ENCODE data around the gene CCDC51.

Gene CCDC51

DNA sequence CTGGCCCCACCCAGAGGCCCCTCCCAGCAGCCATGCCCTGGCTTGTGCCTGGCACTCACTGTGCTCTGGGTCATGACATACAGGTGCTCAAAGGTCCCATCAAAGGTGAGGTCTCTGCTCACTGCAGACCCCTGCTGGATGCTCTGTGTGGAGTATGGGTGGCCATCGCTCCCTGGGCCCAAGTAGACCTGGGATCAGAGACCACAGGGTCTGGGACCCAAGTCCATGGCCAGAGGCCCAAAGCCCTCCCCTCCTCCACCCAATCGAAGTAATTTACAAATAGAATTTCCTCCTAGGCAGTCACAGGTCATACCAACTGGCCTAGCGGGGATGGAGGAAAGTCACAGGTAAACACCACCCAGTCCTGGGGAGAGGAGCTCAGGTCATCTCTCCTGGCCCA lies 17.6 kb downstream of the CCDC51 start:
- DNase-seq (ENCODE audit: low read depth in 1 of 2, low spot score in 1 of 2), result no peak

GRCh38 chr3:48420561-48420960 lies 19.4 kb downstream of the CCDC51 start:
- no peak for DNase-seq (ENCODE audit: low read depth in 1 of 2, low spot score in 1 of 2)

DNA sequence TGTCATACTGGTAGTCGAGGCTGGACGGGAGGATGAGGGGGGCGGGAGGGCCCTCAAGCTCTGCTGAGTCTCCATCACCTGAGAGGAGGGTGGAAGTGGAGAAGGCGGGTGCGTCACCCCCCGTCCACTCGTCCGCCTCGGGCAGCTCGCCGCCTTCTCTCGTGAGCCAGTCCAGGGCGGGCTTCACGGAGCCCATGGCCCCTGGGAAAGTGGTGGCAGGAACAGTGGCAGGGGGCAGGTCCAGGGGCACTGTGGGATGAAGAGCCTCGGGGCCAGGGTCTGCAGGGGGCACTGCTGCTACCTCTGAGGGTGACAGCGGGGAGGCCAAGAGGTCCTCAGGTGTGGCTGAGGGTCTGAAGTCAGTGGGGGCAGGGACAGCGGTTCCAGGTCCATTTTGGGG lies 20.3 kb downstream of the CCDC51 start:
- no peak for DNase-seq (ENCODE audit: low read depth in 1 of 2, low spot score in 1 of 2)

DNA sequence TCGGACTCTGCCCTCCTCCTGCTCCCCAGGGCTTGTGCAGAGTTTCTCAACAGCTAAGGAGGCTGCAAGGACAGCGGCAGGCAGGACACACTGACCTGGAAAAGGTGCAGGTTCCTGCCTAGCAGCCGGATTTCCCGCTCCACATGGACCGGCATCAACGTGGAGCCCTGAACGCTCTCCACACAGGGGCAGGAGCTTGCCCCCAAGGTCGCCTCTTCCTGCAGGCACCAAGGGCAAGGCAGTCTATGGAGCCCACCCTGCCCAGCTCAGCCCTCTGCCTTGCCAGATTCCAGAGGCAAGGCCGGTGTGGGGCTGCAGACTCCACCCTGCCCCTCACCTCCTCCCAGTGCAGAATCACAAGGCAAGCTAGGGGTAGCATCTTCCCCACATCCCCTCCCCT lies 20.8 kb downstream of the CCDC51 start:
- DNase-seq (ENCODE audit: low read depth in 1 of 2, low spot score in 1 of 2), result no peak

DNA sequence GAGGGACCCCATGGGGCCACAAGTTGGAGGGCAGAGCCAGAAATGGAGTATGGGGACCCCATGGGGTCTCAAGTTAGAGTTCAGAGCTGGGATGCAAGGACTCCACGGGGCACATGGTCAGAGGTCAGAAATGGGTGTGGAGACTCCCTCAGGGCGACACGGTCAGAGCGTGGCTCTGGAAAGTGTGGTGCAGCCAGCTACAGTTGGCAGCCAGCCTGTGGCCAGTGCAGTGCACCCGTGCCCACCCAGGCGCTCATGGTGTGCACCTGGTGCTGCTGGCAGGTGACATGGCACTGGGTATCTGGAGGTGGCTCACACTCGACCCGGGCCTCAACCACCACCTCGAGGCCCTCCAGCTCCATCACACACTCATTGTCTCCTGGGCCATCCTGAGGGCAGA lies 21.3 kb downstream of the CCDC51 start:
- DNase-seq (ENCODE audit: low read depth in 1 of 2, low spot score in 1 of 2), result no peak

DNA sequence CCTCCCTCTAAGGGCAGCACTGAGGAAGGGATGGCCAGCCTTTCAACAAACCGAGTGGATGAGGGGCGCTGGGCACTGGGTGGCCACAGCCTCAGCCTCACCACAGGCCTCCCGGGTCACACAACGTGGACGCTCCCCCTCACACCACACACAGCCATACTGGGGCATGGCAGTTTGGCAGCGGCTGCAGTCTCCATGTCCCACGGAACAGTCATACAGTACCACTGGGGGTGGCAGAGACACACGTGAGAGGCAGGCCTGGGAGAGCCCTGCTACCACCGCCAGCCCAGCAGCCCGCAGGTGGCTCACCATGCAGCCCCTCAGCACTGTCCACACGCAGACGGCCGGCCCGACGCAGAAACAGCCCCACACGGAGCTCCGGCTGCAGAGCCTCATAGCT lies 21.8 kb downstream of the CCDC51 start:
- DNase-seq (ENCODE audit: low read depth in 1 of 2, low spot score in 1 of 2), result no peak

DNA sequence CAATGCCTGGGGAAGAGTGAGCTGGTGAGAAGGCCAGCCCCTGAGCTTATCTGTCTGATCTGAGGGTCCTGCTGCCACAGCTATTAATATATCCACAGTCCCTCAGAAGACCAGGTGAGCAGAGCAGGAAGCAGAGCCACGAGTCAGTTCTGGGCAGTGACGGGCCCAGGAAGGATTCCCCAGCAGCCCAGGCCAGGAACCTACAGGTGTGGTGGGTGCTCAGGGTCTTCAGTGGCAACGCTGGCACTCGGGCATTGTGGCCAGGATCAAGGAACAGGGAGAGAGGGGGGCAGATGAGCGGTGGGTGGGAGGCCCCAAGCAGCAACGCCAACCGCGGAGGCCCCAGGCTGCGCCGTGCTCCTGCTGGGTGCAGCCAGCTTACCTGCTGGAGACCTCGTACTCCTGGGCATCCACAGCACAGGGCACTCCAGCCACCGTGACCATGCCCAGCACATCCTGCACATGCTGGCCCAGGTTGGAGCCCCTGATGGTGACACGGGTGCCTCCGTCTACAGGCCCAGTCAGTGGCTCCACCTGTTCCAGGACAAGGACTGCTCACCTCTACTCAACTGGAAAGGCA lies 22.3 kb downstream of the CCDC51 start:
- no peak for DNase-seq (ENCODE audit: low read depth in 1 of 2, low spot score in 1 of 2)

DNA sequence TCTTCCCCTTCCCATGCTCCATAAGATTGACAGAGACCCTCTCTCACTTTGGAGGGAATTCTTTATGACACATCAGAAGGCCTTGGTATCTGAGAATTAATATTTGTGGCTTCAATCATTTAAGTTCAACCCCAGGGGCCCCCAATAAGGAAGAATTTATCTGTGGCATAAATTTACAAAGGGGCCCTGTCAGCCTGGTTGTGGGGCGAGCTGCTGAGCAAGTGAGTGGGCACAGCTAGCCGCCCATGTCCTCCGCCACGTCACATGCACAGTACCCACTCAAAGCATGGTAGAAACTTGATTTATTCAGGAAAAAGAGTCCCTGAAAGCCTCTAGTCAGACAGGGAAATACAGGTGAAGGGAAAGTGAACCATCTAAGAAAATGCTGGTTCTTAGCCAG lies 23.4 kb downstream of the CCDC51 start:
- DNase-seq (ENCODE audit: low read depth in 1 of 2, low spot score in 1 of 2), result no peak

GRCh38 chr3:48416091-48416505 lies 23.8 kb downstream of the CCDC51 start:
- no peak for DNase-seq (ENCODE audit: low read depth in 1 of 2, low spot score in 1 of 2)

- no peak for DNase-seq (ENCODE audit: low read depth in 1 of 2, low spot score in 1 of 2)
Observed at GRCh38 chr3:48415251-48415953, 24.5 kb downstream of the CCDC51 start.

GRCh38 chr3:48414376-48415250 lies 25.3 kb downstream of the CCDC51 start:
- DNase-seq (ENCODE audit: low read depth in 1 of 2, low spot score in 1 of 2), result no peak

GRCh38 chr3:48413611-48414010 lies 26.3 kb downstream of the CCDC51 start:
- DNase-seq (ENCODE audit: low read depth in 1 of 2, low spot score in 1 of 2), result no peak

DNA sequence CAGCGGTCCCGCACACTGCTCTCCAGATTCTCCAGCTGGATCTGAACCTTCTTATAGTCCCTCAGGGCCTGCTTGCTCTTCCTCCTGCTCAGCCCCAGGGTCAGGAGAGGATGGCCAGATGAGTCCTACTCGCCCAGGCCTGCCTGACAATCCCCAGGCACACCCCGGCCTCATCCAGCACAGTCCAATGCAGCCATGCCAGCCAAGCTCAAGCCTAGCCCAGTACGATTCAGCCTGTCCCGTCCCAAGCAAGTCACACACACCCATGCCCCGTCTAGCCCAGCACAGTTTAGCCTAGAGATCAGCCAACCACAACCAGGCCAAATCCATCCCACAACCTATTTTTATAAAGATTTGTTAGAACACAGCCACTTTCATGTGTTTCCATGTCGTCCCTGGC lies 26.8 kb downstream of the CCDC51 start:
- no peak for DNase-seq (ENCODE audit: low read depth in 1 of 2, low spot score in 1 of 2)

DNA sequence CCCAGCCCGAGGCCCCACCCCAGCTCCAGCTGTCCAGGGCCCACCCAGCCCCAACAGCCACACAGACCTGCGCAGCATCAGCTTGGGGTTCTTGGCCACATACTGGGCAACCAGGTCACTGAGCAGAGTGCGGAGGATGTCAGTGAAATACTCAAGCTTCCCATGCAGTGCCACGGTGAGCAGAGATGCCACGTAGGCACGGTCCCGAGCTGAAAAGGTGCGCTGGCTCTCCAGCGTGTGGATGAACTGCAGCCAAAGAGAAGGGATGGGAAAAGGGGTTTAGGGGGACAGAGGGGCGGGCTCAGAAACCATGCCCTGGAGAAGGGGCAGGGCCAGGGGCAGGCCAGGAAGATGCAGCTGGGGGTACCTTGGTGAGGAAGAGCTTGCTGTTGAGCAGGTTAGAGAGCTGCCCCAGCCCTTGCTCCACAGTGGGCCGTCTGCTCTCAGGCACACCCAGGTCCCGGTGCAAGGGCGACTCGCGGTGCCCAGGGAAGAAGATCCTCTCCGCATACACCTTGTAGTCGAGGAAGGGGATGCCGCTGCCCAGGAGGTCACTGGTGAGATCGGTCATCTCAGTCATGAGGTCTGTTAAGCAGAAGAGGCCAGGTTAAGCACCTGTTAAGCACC lies 27.4 kb downstream of the CCDC51 start:
- no peak for DNase-seq (ENCODE audit: low read depth in 1 of 2, low spot score in 1 of 2)

- DNase-seq (ENCODE audit: low read depth in 1 of 2, low spot score in 1 of 2), result no peak
Observed at GRCh38 chr3:48411606-48412374, 28.1 kb downstream of the CCDC51 start.

DNA sequence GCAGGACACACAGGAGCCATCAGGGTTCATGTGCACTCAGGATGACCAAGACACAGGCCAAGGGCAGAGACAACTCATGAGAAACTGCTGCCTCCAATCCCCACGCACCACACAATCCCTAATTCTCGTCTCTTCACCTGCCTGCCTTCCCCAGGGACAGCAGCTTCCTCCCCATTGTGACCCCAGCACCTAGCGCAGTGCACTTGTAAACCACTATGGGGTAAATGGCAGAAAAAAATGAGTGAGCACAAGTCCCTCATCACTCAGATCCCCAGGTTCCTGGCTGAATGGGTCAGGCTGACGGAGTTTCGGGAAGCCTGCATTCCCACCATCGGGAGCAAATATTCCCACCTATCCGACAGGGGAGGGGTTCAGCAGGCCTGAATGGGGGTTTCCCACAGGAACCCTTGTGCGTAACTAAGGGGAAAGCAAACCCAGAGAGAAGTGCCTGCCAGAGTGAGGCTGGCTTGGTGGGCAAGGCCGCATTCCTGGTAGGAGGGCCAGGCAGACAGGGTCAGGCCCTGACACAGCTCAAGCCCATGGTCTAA lies 28.8 kb downstream of the CCDC51 start:
- DNase-seq (ENCODE audit: low read depth in 1 of 2, low spot score in 1 of 2), result no peak

GRCh38 chr3:48410205-48411040 lies 29.5 kb downstream of the CCDC51 start:
- DNase-seq (ENCODE audit: low read depth in 1 of 2, low spot score in 1 of 2), result no peak

GRCh38 chr3:48409291-48410201 lies 30.4 kb downstream of the CCDC51 start:
- no peak for DNase-seq (ENCODE audit: low read depth in 1 of 2, low spot score in 1 of 2)

DNA sequence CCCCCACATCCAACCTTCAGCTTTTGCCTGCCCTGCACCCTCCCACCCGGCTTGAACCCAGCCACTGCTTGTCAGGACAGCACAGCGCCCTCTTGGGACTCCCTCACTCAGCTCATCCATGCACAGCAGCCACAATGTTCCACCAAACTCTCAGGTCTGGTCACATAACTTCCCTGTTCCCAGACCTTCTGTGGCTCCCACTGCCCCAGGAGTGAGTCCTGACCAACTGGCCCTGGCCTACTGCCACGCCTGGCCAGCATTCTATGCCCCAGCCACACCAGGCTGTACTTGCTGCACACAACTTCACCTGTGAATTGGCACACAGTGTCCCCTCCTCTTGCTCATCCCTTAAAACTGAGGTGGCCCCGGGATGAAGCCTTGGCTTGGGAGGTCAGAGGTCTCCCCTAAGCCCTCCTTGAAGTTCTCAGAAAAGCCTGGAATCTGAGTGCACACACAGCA lies 31.1 kb downstream of the CCDC51 start:
- no peak for DNase-seq (ENCODE audit: low read depth in 1 of 2, low spot score in 1 of 2)
